HG03095 (cell line): Measurements from ENCODE around the gene CCR8.
"Not testable (repeated sequence)": the region's sequence is repeated elsewhere in the genome, so short reads cannot be mapped to it uniquely, and the experiment has no call there.

Experiments
- ATAC-seq: cut with Tn5 transposase; IDR thresholded peaks from one replicate; pipeline ENCODE4 v1.9.1; 2021; ENCODE audit warnings: moderate library complexity; ENCODE audit not compliant: unreplicated experiment

CCR8 gene

DNA sequence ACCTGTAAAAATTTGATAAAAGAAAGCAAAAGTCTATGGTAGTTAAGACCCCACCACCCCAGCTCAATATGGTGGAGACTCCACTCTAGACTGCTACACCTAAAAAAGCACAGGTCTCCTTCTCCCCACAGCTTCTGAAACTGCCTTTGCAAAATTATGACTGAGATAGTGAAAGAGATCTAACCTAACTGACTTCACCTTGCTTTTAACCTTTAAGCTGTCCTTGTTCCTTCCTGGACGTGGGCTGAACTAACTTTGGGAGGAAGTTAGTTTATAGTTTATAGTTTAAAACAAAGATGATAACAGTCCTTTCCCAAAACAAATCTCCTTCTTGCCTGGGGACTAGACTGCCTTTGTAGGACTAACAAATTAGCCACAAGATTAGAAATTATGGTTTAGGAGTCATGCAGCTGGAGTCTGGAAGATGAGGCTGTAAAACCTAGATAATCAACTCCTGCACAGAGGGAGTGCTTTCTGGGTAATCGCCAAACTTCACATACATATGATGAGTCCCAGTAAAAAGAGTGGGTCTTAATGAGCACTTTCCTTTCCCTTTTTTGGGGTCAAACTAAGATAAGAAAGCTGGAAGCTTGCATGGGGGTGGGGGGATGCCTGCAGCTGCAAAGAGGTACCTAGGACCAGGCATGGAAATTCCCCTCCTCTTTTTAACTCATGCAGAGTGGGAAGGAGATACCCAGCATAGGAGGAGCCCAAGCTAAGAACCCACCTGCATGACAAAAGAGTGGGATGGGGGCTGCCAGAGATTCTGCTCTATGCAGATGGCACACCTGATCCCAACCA, 17.5 kb downstream of the CCR8 start:
- peak; percentile 90 for ATAC-seq

GRCh38 chr3:39347586-39347876, 18.0 kb downstream of the CCR8 start:
- ATAC-seq: no peak

GRCh38 chr3:39349080-39349479, 19.6 kb downstream of the CCR8 start:
- ATAC-seq: no peak

DNA sequence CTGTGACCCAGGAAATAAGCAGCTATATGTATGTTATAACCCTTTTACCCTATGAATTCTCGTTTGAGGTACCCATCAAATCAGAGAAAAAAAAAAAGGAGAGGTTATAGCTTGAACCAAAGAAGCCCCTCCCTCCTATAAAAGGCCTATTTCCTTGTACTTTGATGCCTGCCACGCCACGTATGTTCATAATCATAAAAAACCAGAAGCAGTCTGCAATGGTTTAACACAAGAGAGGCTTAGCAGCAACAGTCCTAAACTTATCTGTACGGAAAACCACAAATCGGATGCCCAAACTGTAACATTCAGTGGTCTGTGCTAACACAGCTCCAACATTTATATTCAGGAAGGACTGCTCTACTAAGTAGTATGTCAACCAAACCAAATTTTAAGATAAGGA, 21.2 kb downstream of the CCR8 start:
- ATAC-seq: no peak

- ATAC-seq: not testable (repeated sequence)
These were observed 21.6 kb downstream of the CCR8 start for GRCh38 chr3:39351134-39351533.

GRCh38 chr3:39353168-39353927, 23.8 kb downstream of the CCR8 start:
- not testable (repeated sequence) for ATAC-seq

DNA sequence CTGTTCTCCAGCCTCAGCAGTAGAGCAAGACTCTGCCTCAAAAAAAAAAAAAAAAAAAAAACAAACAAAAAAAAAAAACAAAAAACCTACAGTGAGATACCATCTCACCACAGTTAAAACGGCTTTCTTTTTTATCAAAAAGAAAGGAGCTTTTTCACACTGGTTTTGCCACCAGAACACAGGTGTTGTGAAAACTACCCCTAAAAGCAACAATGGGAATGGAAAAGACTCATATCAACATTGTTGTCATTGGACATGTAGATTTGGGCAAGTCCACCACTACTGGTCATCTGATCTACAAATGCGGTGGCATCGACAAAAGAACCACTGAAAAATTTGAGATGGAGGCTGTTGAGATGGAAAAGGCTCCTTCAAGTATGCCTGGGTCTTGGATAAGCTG, 28.8 kb downstream of the CCR8 start:
- no peak for ATAC-seq

DNA sequence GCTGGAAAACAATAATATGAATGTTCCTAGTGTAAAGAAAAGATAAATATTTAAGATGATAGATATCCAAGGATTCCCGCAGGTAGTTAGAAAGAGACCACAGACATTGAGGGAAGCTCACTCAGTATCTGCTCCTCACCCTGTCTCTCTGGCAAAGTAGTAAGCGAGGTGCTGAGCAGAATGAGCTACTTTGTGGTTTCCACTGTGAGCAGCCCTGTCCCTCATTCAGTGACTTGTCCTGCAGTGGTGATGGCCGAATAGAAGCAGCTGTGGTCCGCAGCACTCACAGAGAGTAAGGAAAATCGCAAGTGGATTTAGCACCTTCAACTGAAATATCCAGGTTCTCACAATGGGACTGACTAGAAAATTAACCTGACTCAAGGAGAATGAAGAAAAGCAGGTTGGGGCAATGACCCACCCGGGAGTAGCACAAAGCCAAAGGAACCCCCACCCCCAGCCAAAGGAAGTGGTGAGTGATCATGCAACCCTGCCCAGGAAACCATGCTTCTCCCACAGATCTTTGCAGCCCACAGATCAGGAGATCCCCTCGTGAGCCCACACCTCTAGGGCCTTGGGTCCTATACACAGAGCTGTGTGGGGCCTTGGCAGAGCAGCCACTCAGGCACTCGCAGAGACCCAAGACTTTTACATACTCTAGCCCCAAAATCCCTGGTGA, 31.9 kb downstream of the CCR8 start:
- ATAC-seq: no peak

DNA sequence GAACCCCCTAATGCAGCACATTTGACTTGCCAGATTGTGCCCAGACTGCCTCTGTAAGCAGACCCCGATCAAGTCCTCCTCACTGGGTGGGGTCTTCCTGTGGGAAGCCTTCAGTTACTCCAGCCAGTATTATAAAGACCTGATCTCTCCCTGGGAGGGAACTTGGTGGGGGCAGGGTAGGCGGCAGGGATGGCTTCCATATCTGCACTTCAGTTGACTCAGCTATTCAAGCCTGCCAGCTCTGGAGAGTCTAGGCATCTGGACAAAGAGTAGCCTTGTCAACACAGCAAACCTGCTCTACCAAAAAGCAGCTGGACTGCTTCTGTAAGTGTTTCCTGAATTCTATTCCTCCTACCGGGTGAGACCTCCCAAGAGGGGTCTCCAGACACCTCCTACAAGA, 32.7 kb downstream of the CCR8 start:
- ATAC-seq: no peak

DNA sequence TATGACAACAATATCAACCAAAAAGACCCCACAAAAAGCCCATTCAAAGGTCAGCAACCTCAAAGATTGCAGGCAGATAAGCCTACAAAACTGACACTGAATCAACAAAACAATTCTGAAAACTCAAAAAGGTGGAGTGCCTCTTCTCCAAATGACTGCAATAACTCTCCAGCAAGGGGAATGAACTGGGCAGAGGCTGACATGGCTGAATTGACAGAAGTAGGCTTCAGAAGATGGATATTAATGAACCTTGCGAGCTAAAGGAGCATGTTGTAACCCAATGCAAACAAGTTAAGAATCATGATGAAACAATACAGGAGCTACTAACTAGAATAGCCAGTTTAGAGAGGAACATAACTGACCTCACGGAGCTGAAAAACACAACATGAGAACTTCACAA, 33.3 kb downstream of the CCR8 start:
- ATAC-seq: no peak

DNA sequence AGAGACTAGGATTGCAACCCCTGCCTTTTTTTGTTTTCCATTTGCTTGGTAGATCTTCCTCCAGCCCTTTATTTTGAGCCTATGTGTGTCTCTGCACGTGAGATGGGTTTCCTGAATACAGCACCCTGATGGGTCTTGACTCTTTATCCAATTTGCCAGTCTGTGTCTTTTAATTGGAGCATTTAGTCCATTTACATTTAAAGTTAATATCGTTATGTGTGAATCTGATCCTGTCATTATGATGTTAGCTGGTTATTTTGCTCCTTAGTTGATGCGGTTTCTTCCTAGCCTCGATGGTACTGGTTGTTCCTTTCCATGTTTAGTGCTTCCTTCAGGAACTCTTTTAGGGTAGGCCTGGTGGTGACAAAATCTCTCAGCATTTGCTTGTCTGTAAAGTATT, 40.9 kb downstream of the CCR8 start:
- ATAC-seq: not testable (repeated sequence)

GRCh38 chr3:39372833-39373232, 43.3 kb downstream of the CCR8 start:
- ATAC-seq: no peak

DNA sequence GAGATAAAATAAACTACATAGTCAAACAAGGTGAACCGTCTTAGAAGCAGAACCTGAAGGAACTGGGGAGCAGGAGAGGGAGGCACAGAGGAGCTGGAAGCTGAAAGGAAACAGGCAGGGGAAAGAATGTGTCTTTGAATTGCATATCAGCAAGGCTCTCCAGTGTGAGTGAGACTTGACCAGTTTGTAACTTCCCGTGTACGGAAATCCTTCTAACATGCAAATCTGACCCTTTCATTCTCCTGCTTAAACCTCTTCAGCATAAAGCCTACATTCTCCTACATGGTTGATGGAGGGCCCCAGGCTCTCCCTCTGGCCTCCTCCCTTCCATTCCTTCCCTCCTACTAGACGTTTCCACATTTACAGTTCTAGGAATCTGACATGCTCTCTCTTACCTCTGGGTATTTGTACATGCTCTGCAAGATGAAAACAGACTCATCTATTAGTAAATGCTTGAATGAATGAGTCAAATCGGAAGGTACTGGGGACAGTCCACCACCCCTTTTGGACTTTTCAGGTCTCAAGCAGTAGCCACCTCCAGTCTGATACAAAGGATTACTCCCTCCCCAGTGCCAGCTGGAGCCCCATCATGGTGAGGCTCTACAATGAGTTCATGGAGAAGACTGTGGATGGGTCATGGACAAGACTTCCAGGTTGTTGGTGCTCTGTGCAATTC, 47.6 kb downstream of the CCR8 start:
- ATAC-seq: peak; percentile 48

DNA sequence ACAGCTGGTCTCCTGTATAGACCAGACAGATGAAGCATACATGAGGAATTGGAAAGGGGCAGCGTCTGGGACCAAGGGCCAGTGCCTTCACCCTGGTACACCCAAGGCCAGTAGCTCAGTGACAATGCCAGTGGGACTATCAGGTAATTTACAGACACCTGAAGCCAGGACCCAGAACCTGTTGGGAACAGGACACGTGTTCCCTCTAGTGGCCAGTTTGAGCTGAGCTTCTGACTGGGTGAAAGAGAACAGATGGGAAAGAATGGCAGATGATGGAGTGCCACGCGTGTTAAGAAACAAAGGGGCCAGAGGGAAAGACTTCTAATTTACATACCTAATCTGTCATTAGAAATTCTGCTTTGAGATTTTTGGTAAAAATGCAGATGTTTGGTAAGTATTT, 48.6 kb downstream of the CCR8 start:
- peak; percentile 57 for ATAC-seq

- ATAC-seq: no peak
These were observed 49.7 kb downstream of the CCR8 start for GRCh38 chr3:39378957-39379777.

GRCh38 chr3:39379778-39380155, 50.3 kb downstream of the CCR8 start:
- no peak for ATAC-seq

DNA sequence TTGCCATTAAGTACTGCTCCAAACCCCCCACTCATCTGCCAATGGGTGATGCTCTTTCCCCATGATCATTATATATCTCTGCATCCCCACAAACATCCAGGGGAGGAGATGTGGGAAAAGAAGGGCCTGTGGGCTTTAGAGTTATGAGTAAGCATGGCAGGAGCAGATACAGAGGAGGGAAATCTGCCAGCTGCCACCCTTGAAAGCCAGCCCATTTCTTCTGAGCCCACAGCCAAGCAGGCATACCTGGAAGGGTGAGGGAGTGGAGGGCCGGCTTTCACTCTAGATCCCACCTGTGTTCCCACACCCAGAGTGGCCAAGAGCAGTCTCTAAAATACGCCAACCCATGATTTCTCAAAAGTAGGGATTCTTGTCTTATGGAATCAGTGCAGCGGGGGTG, 51.9 kb downstream of the CCR8 start:
- no peak for ATAC-seq
